GM19452 (cell line): Measurements from ENCODE around the gene DNAJA1.
"Not testable (repeated sequence)": the region's sequence is repeated elsewhere in the genome, so short reads cannot be mapped to it uniquely, and the experiment has no call there.

Source experiments
- ATAC-seq: cut with Tn5 transposase; IDR thresholded peaks from one replicate; pipeline ENCODE4 v1.9.1; 2021; ENCODE audit not compliant: unreplicated experiment

The DNAJA1 gene

GRCh38 chr9:33024966-33025571 is at the start of gene DNAJA1:
TSS of gene DNAJA1 (plus strand) at chr9:33025273. CDS start at chr9:33026485, 1,212 bp downstream.
- ATAC-seq: peak; percentile 97

GRCh38 chr9:32978051-32978450 is 47.0 kb upstream of the DNAJA1 start:
- ATAC-seq: no peak

DNA sequence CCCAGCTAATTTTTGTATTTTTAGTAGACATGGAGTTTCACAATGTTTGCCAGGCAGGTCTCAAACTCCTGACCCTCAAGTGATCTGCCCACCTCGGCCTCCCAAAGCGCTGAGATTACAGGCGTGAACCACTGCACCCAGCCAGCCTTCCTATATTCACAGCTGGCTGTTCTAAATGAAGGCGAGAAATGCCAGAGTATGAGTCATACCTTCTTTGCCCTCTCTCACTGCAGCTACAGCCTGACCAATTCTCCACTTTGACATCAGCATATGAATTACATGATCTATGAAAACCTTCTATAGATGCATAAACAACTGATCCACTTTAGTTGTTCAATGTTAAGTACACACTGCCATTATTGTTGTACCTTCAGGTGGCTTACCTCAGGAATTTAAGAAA is 38.1 kb upstream of the DNAJA1 start:
- ATAC-seq: no peak

DNA sequence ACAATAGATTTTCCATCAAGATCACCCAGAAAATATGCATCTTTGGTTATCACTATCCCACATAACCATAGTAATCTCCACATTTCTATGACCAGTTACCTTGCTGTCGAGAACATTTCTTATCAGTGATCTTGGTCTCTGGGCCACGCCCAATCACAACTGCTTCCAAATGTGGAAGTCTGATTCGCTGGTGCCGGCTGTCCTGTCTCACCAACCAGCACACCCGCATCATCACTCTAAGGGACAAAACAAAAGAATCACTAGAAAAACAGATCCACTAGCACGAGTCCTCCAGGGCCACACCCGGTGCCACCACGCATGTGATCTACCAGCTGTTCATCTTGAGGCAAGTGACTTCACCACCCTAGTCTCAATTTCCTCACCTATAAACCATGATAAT is 35.4 kb upstream of the DNAJA1 start:
- ATAC-seq: no peak

DNA sequence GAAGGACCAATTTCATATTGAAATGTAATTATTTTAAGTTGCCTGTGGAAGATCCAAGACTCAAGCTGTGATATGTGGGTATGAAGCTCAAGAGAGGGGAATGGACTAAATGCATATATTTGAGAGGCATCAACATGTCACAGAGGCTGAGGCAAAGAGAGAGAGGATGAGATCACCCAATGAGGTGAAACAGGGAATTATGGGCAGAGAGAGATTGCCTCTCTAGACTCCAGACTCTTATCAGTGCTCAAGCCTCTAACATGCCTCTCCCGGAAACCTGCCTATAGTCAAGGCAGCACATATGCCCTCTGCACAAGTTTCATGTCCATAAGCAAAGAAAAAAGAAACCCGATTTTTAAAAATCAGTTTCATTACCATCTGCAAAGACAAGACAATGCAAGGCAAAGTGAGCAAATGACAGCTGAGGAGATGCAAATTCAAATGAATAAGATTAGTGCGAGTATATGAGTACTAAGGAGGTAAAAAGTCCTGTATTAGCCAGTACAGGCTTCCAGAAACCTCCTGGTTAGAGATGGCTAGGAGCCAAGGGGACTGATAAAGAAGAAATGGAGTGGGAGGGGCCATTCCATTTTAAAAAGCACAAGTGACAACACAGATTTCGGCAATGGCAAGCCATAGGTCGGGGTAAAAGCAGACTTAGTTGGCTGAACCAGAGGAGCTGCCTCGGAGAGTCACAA is 33.0 kb upstream of the DNAJA1 start:
- no peak for ATAC-seq

DNA sequence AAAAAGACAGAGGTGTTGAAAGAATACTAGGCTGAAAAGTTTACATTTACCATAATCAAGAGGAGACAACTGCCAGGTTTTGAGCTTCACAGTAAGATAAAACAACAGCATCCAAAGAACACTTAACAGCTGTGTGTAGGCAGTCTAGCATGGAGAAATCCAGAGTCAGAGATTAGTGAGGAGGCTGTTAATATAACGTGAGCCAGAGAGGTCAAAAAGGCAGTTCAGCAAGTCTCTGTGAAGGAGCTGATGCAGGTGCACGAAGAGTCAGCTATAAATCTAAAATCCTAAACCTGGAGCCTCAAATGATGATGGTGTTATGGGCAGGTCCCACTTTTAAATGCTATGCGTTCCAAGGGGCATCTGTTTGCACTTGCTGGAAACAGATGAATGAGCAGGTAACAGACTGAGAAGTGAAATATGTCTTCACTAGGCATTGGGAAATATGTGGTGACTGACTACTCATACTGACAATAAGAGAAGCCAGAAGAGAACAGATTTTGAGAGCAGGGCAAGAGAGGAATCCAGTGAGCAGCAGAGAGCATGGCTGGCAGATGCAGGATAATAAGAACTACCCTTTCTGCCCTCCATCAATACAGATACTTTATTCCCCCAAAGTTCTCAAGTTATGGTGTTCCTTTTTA is 32.4 kb upstream of the DNAJA1 start:
- ATAC-seq: no peak

DNA sequence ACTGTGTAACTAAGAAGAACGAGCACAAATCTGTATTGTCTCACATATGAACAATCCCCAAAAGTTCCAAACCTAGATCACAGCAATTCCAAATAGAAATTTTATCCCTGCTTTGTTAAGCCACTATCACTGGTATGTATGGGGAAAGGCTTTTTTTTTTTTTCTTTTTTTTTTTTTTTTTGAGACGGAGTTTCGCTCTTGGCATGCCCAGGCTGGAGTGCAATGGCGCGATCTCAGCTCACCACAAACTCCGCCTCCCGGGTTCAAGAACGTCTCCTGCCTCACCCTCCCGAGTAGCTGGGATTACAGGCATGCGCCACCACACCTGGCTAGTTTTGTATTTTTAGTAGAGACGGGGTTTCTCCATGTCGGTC is 24.4 kb upstream of the DNAJA1 start:
- not testable (repeated sequence) for ATAC-seq

GRCh38 chr9:33005335-33005734 is 19.7 kb upstream of the DNAJA1 start:
- ATAC-seq: not testable (repeated sequence)

DNA sequence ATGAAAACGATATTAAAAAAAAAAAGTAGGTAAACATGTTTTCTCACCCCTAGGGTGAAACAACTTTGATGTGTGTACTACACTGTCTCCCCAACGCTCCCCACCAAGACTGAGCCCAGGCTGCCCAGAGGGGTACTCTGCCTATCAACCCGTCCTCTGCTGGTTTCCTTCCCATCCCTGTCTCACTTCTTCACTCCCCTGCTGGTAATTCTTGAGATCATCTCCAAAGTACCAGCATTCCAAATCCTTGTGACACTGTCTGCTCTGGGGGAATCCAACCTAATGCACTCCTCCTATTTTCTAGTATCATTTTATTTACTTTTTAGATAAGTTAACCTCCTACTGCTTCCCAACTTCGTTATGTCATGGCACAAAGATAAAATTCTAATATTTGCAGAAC is 17.3 kb upstream of the DNAJA1 start:
- ATAC-seq: no peak

DNA sequence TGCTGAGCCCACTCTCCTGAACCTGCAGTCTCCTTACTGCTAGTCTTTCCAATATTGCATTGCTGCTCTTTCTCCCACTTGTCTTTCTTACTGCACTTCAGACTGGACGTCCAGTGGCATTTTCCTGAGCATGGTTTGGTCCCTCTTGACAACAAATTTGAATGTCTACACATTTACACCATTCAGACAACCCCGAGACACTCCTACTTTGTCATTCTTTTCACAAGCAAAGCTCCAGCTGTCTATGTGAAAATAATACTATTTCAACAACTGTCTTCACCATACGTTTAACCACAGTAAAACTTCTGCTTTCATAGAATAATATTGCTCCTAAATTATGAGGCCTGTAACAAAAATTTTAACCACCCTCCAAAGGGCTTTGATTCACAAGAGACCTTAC is 13.2 kb upstream of the DNAJA1 start:
- no peak for ATAC-seq

- no peak for ATAC-seq
These were observed 12.6 kb upstream of the DNAJA1 start for GRCh38 chr9:33012328-33013069.

DNA sequence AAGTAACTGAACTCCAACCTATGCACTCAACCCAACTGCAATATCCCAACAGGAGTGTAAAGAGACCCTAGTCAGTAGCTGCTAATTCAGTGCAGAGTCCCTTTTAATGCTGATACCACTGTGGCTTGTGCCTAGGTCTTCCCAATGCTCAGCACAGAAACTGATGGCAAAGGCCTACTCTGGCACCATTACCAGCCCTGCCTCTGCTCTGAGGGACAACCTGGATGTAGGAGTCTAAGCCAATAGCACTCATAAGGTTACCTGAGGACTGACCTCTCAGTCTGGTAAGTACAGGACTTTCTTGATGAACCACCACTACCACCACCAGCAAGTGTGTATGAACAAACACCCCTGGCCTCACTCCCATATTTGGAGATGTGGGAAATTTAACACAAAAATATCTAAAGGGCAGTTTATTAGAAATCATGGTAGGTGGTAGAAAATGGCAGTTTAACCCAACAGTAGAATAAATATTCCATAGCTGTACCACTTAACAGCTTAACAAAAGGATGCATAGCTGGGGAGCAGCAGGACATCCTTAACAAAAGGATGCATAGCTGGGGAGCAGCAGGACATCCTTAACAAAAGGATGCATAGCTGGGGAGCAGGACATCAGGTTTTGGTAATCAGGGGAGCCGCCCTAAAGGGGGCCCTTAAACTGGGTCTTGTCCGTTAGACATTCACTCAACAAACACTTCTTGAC is 11.0 kb upstream of the DNAJA1 start:
- ATAC-seq: no peak

GRCh38 chr9:33014665-33015014 is 10.4 kb upstream of the DNAJA1 start:
- no peak for ATAC-seq

GRCh38 chr9:33017283-33018041 is 7.6 kb upstream of the DNAJA1 start:
- ATAC-seq: no peak

DNA sequence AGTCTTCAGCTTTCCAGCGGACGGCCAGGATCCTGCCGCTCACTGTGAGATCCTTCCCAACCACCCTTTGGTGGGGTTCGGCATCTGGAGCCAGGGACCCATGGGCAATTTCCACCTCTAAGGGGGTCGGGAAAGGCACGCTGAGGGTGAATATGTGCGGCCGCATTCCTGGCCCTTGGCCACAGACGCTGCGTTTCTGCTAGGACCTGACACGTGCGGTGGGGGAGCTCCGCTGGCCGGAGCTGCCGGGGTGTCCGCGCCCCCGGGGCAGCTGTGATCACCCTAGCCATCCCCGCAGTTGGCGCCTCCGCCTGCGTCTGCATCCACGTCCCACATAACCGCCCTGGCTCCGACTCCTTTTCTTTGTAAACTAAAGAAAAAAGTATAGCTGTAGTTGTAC is 5.3 kb upstream of the DNAJA1 start:
- no peak for ATAC-seq

- no peak for ATAC-seq
These were observed 2.8 kb upstream of the DNAJA1 start for GRCh38 chr9:33022303-33022702.

GRCh38 chr9:33022755-33023154 is 2.3 kb upstream of the DNAJA1 start:
- ATAC-seq: no peak

GRCh38 chr9:33023661-33024060 is 1.4 kb upstream of the DNAJA1 start:
- ATAC-seq: no peak

- no peak for ATAC-seq
These were observed 727 bp upstream of the DNAJA1 start for GRCh38 chr9:33024126-33024965.
